Fibroblast of pulmonary artery (primary cell): ENCODE measurements around the gene FOXP2.
"Not testable (repeated sequence)": the region's sequence is repeated elsewhere in the genome, so short reads cannot be mapped to it uniquely, and the experiment has no call there.

Experiments
- DNase-seq: peaks from one replicate; pipeline ENCODE4 v3.0.0-alpha.2; 2010; ENCODE audit warnings: low read depth
- H3K4me3 ChIP-seq: replicated peaks from 2 replicates; pipeline ENCODE4 v1.5.1; 2011; ENCODE audit warnings: low read depth, mild to moderate bottlenecking, control low read depth, low read length, moderate library complexity
- CTCF ChIP-seq: IDR thresholded peaks from 2 replicates; pipeline ENCODE4 v1.5.1; 2011; ENCODE audit warnings: mild to moderate bottlenecking, control low read depth, low read length, inconsistent platforms; ENCODE audit errors: missing control alignments

FOXP2 gene

GRCh38 chr7:114414156-114415063 lies at the start of gene FOXP2:
Gene FOXP2 (plus strand): TSS chr7:114414815. CDS start chr7:114426512, 11,697 bp downstream.
- peak within 1 kb of the TSS; percentile 45 for H3K4me3 ChIP-seq
- DNase-seq = peak; percentile 41
- no peak for TF ChIP-seq CTCF

GRCh38 chr7:114365791-114366190 lies 48.8 kb upstream of the FOXP2 start:
- no peak overlapping the region for H3K4me3 ChIP-seq
- no peak for TF ChIP-seq CTCF
- DNase-seq = no peak

- H3K4me3 ChIP-seq = no peak overlapping the region
- no peak for DNase-seq
- TF ChIP-seq CTCF = no peak
These were observed 46.1 kb upstream of the FOXP2 start for GRCh38 chr7:114368492-114368891.

GRCh38 chr7:114369294-114369693 lies 45.3 kb upstream of the FOXP2 start:
- TF ChIP-seq CTCF = no peak
- H3K4me3 ChIP-seq = no peak overlapping the region
- no peak for DNase-seq

- DNase-seq = no peak
- no peak for TF ChIP-seq CTCF
- H3K4me3 ChIP-seq = no peak overlapping the region
These were observed 42.0 kb upstream of the FOXP2 start for GRCh38 chr7:114372619-114373018.

GRCh38 chr7:114375907-114376306 lies 38.7 kb upstream of the FOXP2 start:
- no peak overlapping the region for H3K4me3 ChIP-seq
- no peak for DNase-seq
- TF ChIP-seq CTCF = no peak

- not testable (repeated sequence) for DNase-seq, H3K4me3 ChIP-seq
These were observed 30.7 kb upstream of the FOXP2 start for GRCh38 chr7:114383946-114384345.

- H3K4me3 ChIP-seq, DNase-seq: not testable (repeated sequence)
These were observed 30.3 kb upstream of the FOXP2 start for GRCh38 chr7:114384346-114384745.
